Natural killer cell (primary cell): ENCODE results near the gene CDH11. TPM values are rescaled to one million over a fixed set of nuclear protein-coding genes. Genes with fewer than 3 reads are reported as not detected.

Source experiments
- ATAC-seq, 3 donors: fragments of 150-1000 bp in 2 of 3; fragments of 200-7000 bp in 1 of 3; cut with Tn5 transposase; 1 replicate in 1 of 3; 2 replicates in 2 of 3; pipeline ENCODE4 v1.10.0; 2021; ENCODE audit warnings: mild to moderate bottlenecking in 2 of 3, moderate library complexity in 2 of 3
- DNase-seq, 2 donors: peaks; one replicate each; pipeline versions ENCODE4 v3.0.0 to v3.0.0-alpha.2; 2013 to 2021; ENCODE audit warnings: mixed read lengths in 1 of 2
- H3K27ac ChIP-seq: one replicate; pipeline ENCODE4 v1.5.1; 2013; ENCODE audit warnings: mild to moderate bottlenecking, low read length
- H3K27me3 ChIP-seq: one replicate; pipeline ENCODE4 v1.6.1; 2013; ENCODE audit warnings: low read length; ENCODE audit not compliant: control insufficient read depth, insufficient read depth
- H3K36me3 ChIP-seq: one replicate; pipeline ENCODE4 v1.6.1; 2013; ENCODE audit warnings: low read length; ENCODE audit not compliant: control insufficient read depth, insufficient read depth
- H3K4me1 ChIP-seq: one replicate; pipeline ENCODE4 v1.6.1; 2013; ENCODE audit warnings: low read length; ENCODE audit not compliant: control insufficient read depth, insufficient read depth
- H3K4me3 ChIP-seq: one replicate; pipeline ENCODE4 v1.5.1; 2013; ENCODE audit warnings: low read length
- H3K9me3 ChIP-seq: one replicate; pipeline ENCODE4 v1.6.1; 2013; ENCODE audit warnings: low read length; ENCODE audit not compliant: control insufficient read depth, insufficient read depth
- H3K27ac Mint-ChIP-seq, 2 donors: one replicate each; pipeline ENCODE4 v1.8.0; 2022; ENCODE audit warnings: mild to moderate bottlenecking in 2 of 2, mixed read lengths in 2 of 2, moderate library complexity in 1 of 2
- H3K27me3 Mint-ChIP-seq, 2 donors: one replicate each; pipeline ENCODE4 v1.8.0; 2022; ENCODE audit warnings: low read depth in 2 of 2, mixed read lengths in 2 of 2
- H3K36me3 Mint-ChIP-seq: one replicate; pipeline ENCODE4 v1.8.0; 2022; ENCODE audit warnings: mixed read lengths
- H3K4me1 Mint-ChIP-seq, 2 donors: one replicate each; pipeline ENCODE4 v1.8.0; 2022; ENCODE audit warnings: mixed read lengths in 2 of 2
- H3K4me3 Mint-ChIP-seq: one replicate; pipeline ENCODE4 v1.8.0; 2022; ENCODE audit warnings: mild to moderate bottlenecking, moderate library complexity, mixed read lengths
- H3K9me3 Mint-ChIP-seq, 2 donors: one replicate each; pipeline ENCODE4 v1.8.0; 2022; ENCODE audit warnings: mixed read lengths in 2 of 2
- WGBS: methylation state at CpG from one replicate; pipeline ENCODE4 v1.1.7; 2013; ENCODE audit warnings: missing lambda C conversion rate; ENCODE audit not compliant: insufficient coverage; 5-methylcytosine and 5-hydroxymethylcytosine counted together
- intact Hi-C: fragments of 100-400 bp; cut with micrococcal nuclease; formaldehyde crosslinking; loops from one replicate; pipeline ENCODE4 v1.14.2; 2022
- total RNA-seq, 4 donors: library from RNA; stranded (reverse); fragments of 120-200 nt in 1 of 4; gene quantifications; one replicate each; pipeline versions ENCODE4 v1.2.3 to v1.2.4, GENCODE V29; 2013 to 2022
- TF ChIP-seq, protein P1 (sequence below): fragments of 200-600 bp; IDR thresholded peaks from one replicate; pipeline ENCODE4 v1.8.0; 2022; ENCODE audit warnings: antibody characterized with exemption

The CDH11 gene
- total RNA-seq, 3 donors from 2014 or later (not counting 1 experiment from before 2014, with no cell fraction given), result not detected

DNA sequence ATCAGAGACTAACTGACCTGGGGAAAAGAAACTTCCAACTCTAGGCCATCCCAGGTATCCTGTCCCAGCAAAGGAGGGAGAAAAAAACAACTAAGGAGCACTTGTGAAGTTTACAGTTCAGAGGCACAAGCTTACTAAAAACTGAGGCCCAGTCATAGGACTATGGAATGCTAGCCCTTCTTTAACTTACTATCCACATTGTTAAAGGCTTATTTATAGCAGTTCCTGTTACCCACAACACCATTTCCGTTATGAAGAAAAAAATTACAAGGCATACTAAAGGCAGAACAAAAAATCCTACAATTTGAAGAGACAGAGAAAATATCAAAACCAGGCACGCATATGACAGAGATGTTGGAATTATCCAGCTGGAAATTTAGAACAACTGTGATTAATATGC is 159.1 kb downstream of the CDH11 start:
- H3K9me3 Mint-ChIP-seq, result peaks cover 4 to 12% of the 10 kb centered on the region in 2 donors
- Histone ChIP-seq H3K36me3 (no peaks in the 10 kb centered on the region), H3K4me3 (no peak overlapping the region), H3K9me3 (no peaks in the 10 kb centered on the region), H3K27ac (no peak overlapping the region), H3K4me1 (no peaks in the 10 kb centered on the region), H3K27me3 (no peaks in the 10 kb centered on the region)
- intact Hi-C loops, result no loop called here
- DNase-seq, result no peak
- 100% methylated on average over 1 of the region's 2 CpGs for WGBS
- no peak overlapping the region for H3K27ac Mint-ChIP-seq
- TF ChIP-seq, protein P1, sequence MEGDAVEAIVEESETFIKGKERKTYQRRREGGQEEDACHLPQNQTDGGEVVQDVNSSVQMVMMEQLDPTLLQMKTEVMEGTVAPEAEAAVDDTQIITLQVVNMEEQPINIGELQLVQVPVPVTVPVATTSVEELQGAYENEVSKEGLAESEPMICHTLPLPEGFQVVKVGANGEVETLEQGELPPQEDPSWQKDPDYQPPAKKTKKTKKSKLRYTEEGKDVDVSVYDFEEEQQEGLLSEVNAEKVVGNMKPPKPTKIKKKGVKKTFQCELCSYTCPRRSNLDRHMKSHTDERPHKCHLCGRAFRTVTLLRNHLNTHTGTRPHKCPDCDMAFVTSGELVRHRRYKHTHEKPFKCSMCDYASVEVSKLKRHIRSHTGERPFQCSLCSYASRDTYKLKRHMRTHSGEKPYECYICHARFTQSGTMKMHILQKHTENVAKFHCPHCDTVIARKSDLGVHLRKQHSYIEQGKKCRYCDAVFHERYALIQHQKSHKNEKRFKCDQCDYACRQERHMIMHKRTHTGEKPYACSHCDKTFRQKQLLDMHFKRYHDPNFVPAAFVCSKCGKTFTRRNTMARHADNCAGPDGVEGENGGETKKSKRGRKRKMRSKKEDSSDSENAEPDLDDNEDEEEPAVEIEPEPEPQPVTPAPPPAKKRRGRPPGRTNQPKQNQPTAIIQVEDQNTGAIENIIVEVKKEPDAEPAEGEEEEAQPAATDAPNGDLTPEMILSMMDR, result no peak
- no peak overlapping the region for H3K4me3 Mint-ChIP-seq
- no peaks in the 10 kb centered on the region for H3K36me3 Mint-ChIP-seq
- no peak for ATAC-seq
- no peaks in the 10 kb centered on the region for H3K4me1 Mint-ChIP-seq
- H3K27me3 Mint-ChIP-seq, result no peaks in the 10 kb centered on the region

DNA sequence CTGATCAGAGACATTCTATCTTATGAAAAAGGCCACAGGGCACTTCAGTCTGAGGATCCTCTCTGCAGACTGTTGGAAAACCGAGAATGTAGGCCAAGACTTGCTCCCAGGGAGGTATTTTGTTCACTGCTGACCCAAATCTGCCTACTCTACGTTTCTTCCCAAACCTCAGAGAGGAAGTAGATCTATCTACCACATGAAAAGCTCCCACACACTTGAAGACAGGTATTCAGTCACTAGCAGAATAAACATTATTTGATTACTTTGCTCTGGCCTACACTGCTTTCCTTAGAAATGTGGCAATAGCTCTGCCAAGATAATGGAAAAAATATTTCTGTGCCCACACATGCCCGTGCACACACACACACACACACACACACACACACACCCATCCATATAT is 164.6 kb downstream of the CDH11 start:
- intact Hi-C loops, result no loop called here
- Histone ChIP-seq H3K36me3 (no peaks in the 10 kb centered on the region), H3K4me3 (no peak overlapping the region), H3K4me1 (no peaks in the 10 kb centered on the region), H3K27me3 (no peaks in the 10 kb centered on the region), H3K9me3 (no peaks in the 10 kb centered on the region), H3K27ac (no peak overlapping the region)
- Mint-ChIP-seq H3K4me1 (no peaks in the 10 kb centered on the region), H3K27ac (no peak overlapping the region), H3K36me3 (no peaks in the 10 kb centered on the region), H3K4me3 (no peak overlapping the region), H3K9me3 (peaks cover 4 to 10% of the 10 kb centered on the region in 2 donors), H3K27me3 (no peaks in the 10 kb centered on the region)
- TF ChIP-seq, protein P1, result no peak
- WGBS, result 43% methylated on average over 2 of the region's 3 CpGs
- DNase-seq (no peak), ATAC-seq (no peak)

DNA sequence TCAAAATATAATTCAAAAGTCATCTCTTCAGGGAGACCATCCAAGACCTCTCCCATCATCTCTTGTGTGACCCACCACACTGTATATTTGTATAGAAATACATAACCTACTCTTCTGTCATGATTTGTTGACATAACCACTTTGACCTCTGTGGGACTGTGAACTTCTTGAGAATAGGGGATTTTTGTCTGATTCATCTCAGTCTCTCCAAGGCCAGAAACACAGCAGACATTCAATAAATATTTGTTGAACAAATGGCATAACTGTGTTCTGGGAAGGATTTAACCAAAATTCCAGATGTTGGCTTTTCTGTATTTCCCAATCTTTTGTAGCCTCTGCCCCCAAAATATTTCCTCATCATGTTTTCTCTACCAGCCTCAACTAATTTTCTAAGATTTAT is 169.7 kb downstream of the CDH11 start:
- Mint-ChIP-seq H3K4me3 (no peak overlapping the region), H3K36me3 (peaks cover 5% of the 10 kb centered on the region), H3K4me1 (no peaks in the 10 kb centered on the region), H3K27me3 (no peaks in the 10 kb centered on the region), H3K27ac (no peak overlapping the region), H3K9me3 (peaks cover 6 to 9% of the 10 kb centered on the region in 2 donors)
- Histone ChIP-seq H3K4me1 (no peaks in the 10 kb centered on the region), H3K4me3 (no peak overlapping the region), H3K36me3 (no peaks in the 10 kb centered on the region), H3K9me3 (no peaks in the 10 kb centered on the region), H3K27me3 (no peaks in the 10 kb centered on the region), H3K27ac (no peak overlapping the region)
- TF ChIP-seq, protein P1, result no peak
- intact Hi-C loops, result no loop called here
- no peak for DNase-seq
- ATAC-seq, result no peak

- TF ChIP-seq, protein P1, result no peak
- Mint-ChIP-seq H3K27me3 (no peaks in the 10 kb centered on the region), H3K27ac (no peak overlapping the region), H3K36me3 (peaks cover 5% of the 10 kb centered on the region), H3K4me1 (no peaks in the 10 kb centered on the region), H3K9me3 (peaks cover 6 to 9% of the 10 kb centered on the region in 2 donors), H3K4me3 (no peak overlapping the region)
- DNase-seq (no peak), ATAC-seq (no peak)
- H3K4me1 ChIP-seq, result no peaks in the 10 kb centered on the region
- no peak overlapping the region for H3K4me3 ChIP-seq
- H3K27ac ChIP-seq, result no peak overlapping the region
- no peaks in the 10 kb centered on the region for H3K9me3 ChIP-seq
- H3K27me3 ChIP-seq, result no peaks in the 10 kb centered on the region
- no peaks in the 10 kb centered on the region for H3K36me3 ChIP-seq
- intact Hi-C loops, result no loop called here
- 83% methylated on average over 8 of the region's 8 CpGs for WGBS
Measured at GRCh38 chr16:64951193-64951592, 170.7 kb downstream of the CDH11 start.
